ENCODE data around the gene MYRF. TPM values are rescaled to one million over a fixed set of nuclear protein-coding genes. Genes with fewer than 3 reads are reported as not detected.
A peak's percentile ranks its signal among the peaks of the same experiment; 100 is the strongest.

The MYRF gene
- total and polyA plus RNA-seq, 2 of the 13 experiments (the other 11 are each of a cell fraction or from before 2014, with no cell fraction given), result 10.2 to 25.9 TPM

- TF ChIP-seq THRA (CRISPR knock-in tag; IDR thresholded peaks at IDR 0.05; ENCODE audit: borderline replicate concordance), result peak; percentile 81; the same call in 1 of the 2 replicates
- no peak for TF ChIP-seq GRHL1 (CRISPR knock-in tag; conservative IDR thresholded peaks at IDR 0.05)
- TF ChIP-seq ZBTB42 (CRISPR knock-in tag; IDR thresholded peaks at IDR 0.05), result no peak; the same call in 1 of the 2 replicates
- TF ChIP-seq ZNF362 (CRISPR knock-in tag; IDR thresholded peaks at IDR 0.05; ENCODE audit: borderline replicate concordance), result 0 out of 2 replicates have a peak, but pooled peaks have one; percentile 6
- TF ChIP-seq NFYC (CRISPR knock-in tag; IDR thresholded peaks at IDR 0.05), result peak; percentile 20; the same call in 1 of the 2 replicates
- no peak for TF ChIP-seq SUZ12 (IDR thresholded peaks at IDR 0.05; ENCODE audit: low read depth, low read length)
- no peak for TF ChIP-seq ZNF354B (CRISPR knock-in tag; IDR thresholded peaks at IDR 0.05)
- TF ChIP-seq ARID3A (IDR thresholded peaks at IDR 0.05; ENCODE audit: low read depth, low read length), result no peak
- TF ChIP-seq ZNF556 (CRISPR knock-in tag; IDR thresholded peaks at IDR 0.05; ENCODE audit: borderline replicate concordance), result no peak
- no peak for TF ChIP-seq MXD4 (CRISPR knock-in tag; IDR thresholded peaks at IDR 0.05)
- TF ChIP-seq ZFP41 (CRISPR knock-in tag; IDR thresholded peaks at IDR 0.05; ENCODE audit: borderline replicate concordance), result no peak; the same call in 1 of the 2 replicates
- TF ChIP-seq TFDP2 (CRISPR knock-in tag; IDR thresholded peaks at IDR 0.05), result peak; percentile 41; the same call in 1 of the 2 replicates
- peak; percentile 84 for TF ChIP-seq RBFOX2 (IDR thresholded peaks at IDR 0.05; ENCODE audit: low read depth, low read length)
- peak; percentile 47; the same call in 1 of the 2 replicates for TF ChIP-seq ZNF143 (CRISPR knock-in tag; IDR thresholded peaks at IDR 0.05)
- TF ChIP-seq CBFB (CRISPR knock-in tag; IDR thresholded peaks at IDR 0.05), result peak; percentile 59; the same call in 1 of the 2 replicates
- TF ChIP-seq ZNF589 (CRISPR knock-in tag; conservative IDR thresholded peaks at IDR 0.05), result no peak
- TF ChIP-seq SNAPC2 (CRISPR knock-in tag; IDR thresholded peaks at IDR 0.05), result no peak
- peak; percentile 72; the same call in 1 of the 2 replicates for TF ChIP-seq RCOR2 (CRISPR knock-in tag; IDR thresholded peaks at IDR 0.05)
- TF ChIP-seq ARID2 (CRISPR knock-in tag; IDR thresholded peaks at IDR 0.05; ENCODE audit: borderline replicate concordance), result no peak
- peak; percentile 60; the same call in 1 of the 2 replicates for TF ChIP-seq MAZ (IDR thresholded peaks at IDR 0.05; ENCODE audit: borderline replicate concordance, low read depth, low read length)
- peak; percentile 72 for TF ChIP-seq MAZ (CRISPR knock-in tag; IDR thresholded peaks at IDR 0.05; ENCODE audit: low read depth)
- TF ChIP-seq FOXA1 (IDR thresholded peaks at IDR 0.05), result no peak
- peak; percentile 77 for TF ChIP-seq FOXA1 (CRISPR knock-in tag; IDR thresholded peaks at IDR 0.05)
Observed at GRCh38 chr11:61769169-61769920, 16.9 kb downstream of the MYRF start (continued).

Measured in HepG2 (cell line).